ENCODE measurements around the gene AP2B1.

GRCh38 chr17:35683591-35683990, 96.5 kb downstream of the AP2B1 start:
- TF ChIP-seq CTCF (conservative IDR thresholded peaks at IDR 0.05; ENCODE audit: low read length) (no peak), EZH2phosphoT487 (IDR thresholded peaks at IDR 0.05; ENCODE audit: borderline replicate concordance, low read depth, low read length) (no peak)
